ENCODE measurements around the gene MKKS.

MKKS gene

GRCh38 chr20:10360878-10361277 is 73.1 kb downstream of the MKKS start:
- Histone ChIP-seq H3K27me3 (no peaks in the 10 kb centered on the region), H3K27ac (no peak overlapping the region), H3K4me1 (ENCODE audit: control insufficient read depth in 1 of 2, insufficient read depth in 1 of 2, low read depth in 1 of 2, low read length in 1 of 2) (no peaks in the 10 kb centered on the region), H3K36me3 (no peaks in the 10 kb centered on the region), H3K9me3 (peaks cover 4% of the 10 kb centered on the region), H3K4me3 (ENCODE audit: low read depth in 1 of 2, low read length in 1 of 2) (no peak overlapping the region)
- TF ChIP-seq, protein P1, sequence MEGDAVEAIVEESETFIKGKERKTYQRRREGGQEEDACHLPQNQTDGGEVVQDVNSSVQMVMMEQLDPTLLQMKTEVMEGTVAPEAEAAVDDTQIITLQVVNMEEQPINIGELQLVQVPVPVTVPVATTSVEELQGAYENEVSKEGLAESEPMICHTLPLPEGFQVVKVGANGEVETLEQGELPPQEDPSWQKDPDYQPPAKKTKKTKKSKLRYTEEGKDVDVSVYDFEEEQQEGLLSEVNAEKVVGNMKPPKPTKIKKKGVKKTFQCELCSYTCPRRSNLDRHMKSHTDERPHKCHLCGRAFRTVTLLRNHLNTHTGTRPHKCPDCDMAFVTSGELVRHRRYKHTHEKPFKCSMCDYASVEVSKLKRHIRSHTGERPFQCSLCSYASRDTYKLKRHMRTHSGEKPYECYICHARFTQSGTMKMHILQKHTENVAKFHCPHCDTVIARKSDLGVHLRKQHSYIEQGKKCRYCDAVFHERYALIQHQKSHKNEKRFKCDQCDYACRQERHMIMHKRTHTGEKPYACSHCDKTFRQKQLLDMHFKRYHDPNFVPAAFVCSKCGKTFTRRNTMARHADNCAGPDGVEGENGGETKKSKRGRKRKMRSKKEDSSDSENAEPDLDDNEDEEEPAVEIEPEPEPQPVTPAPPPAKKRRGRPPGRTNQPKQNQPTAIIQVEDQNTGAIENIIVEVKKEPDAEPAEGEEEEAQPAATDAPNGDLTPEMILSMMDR (IDR thresholded peaks at IDR 0.05) = no peak

- TF ChIP-seq, protein P1 (IDR thresholded peaks at IDR 0.05) = no peak
- peaks cover 4% of the 10 kb centered on the region for H3K9me3 ChIP-seq
Observed at GRCh38 chr20:10359621-10360040, 74.4 kb downstream of the MKKS start.

GRCh38 chr20:10357974-10358373 is 76.0 kb downstream of the MKKS start:
- Histone ChIP-seq H3K4me3 (ENCODE audit: low read depth in 1 of 2, low read length in 1 of 2) (no peak overlapping the region), H3K27me3 (no peaks in the 10 kb centered on the region), H3K4me1 (ENCODE audit: control insufficient read depth in 1 of 2, insufficient read depth in 1 of 2, low read depth in 1 of 2, low read length in 1 of 2) (no peaks in the 10 kb centered on the region), H3K9me3 (peaks cover 4% of the 10 kb centered on the region), H3K36me3 (no peaks in the 10 kb centered on the region), H3K27ac (no peak overlapping the region)
- TF ChIP-seq, protein P1 (IDR thresholded peaks at IDR 0.05) = no peak

More at GRCh38 chr20:10359621-10360040, 74.4 kb downstream of the MKKS start:
- no peak overlapping the region for H3K4me3 ChIP-seq (ENCODE audit: low read depth in 1 of 2, low read length in 1 of 2)
- H3K4me1 ChIP-seq (ENCODE audit: control insufficient read depth in 1 of 2, insufficient read depth in 1 of 2, low read depth in 1 of 2, low read length in 1 of 2) = no peaks in the 10 kb centered on the region
- H3K27ac ChIP-seq = no peak overlapping the region
- H3K36me3 ChIP-seq = no peaks in the 10 kb centered on the region
- no peaks in the 10 kb centered on the region for H3K27me3 ChIP-seq

- Histone ChIP-seq H3K27me3 (no peaks in the 10 kb centered on the region), H3K9me3 (peaks cover 4% of the 10 kb centered on the region), H3K4me1 (ENCODE audit: control insufficient read depth in 1 of 2, insufficient read depth in 1 of 2, low read depth in 1 of 2, low read length in 1 of 2) (no peaks in the 10 kb centered on the region), H3K4me3 (ENCODE audit: low read depth in 1 of 2, low read length in 1 of 2) (no peak overlapping the region), H3K36me3 (no peaks in the 10 kb centered on the region), H3K27ac (no peak overlapping the region)
- TF ChIP-seq, protein P1 (IDR thresholded peaks at IDR 0.05) = no peak
Observed at GRCh38 chr20:10357061-10357708, 76.8 kb downstream of the MKKS start.

DNA sequence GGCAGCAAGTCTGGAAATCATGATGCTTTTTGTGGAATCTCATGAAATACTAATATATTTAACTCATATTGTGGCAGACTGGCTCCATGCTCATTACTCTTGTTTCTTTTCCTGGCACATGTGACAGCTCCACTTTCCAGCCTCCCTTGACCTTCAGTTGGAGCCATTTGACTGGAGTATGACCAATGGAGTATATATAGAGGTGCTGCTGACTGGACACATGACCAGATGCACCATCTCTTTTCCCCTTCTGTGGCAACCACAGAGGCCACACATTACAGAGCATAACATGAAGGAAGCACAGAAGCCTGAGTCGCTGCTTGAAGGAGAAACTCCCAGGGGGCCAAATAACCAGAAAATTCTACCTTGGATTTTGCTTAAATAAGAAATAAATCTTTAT is 77.4 kb downstream of the MKKS start:
- Histone ChIP-seq H3K27me3 (no peaks in the 10 kb centered on the region), H3K27ac (no peak overlapping the region), H3K4me1 (ENCODE audit: control insufficient read depth in 1 of 2, insufficient read depth in 1 of 2, low read depth in 1 of 2, low read length in 1 of 2) (no peaks in the 10 kb centered on the region), H3K36me3 (no peaks in the 10 kb centered on the region), H3K4me3 (ENCODE audit: low read depth in 1 of 2, low read length in 1 of 2) (no peak overlapping the region), H3K9me3 (peaks cover 4% of the 10 kb centered on the region)
- TF ChIP-seq, protein P1 (IDR thresholded peaks at IDR 0.05) = no peak
